ENCODE results near the gene FOXN4.

Gene FOXN4

GRCh38 chr12:109273354-109273753 is 35.7 kb downstream of the FOXN4 start:
- TF ChIP-seq CTCF (IDR thresholded peaks at IDR 0.05; ENCODE audit: low read depth, low read length), result no peak
- DNase-seq, result no peak
- H3K4me3 ChIP-seq (ENCODE audit: low read depth, low read length), result no peak overlapping the region

GRCh38 chr12:109271418-109271817 is 37.7 kb downstream of the FOXN4 start:
- no peak for DNase-seq
- H3K36me3 ChIP-seq, result no peaks in the 10 kb centered on the region
- H3K4me3 ChIP-seq (ENCODE audit: low read depth, low read length), result no peak overlapping the region
- H3K27ac ChIP-seq, result no peak overlapping the region
- TF ChIP-seq CTCF (IDR thresholded peaks at IDR 0.05; ENCODE audit: low read depth, low read length), result no peak
- H3K9me3 ChIP-seq (ENCODE audit: severe bottlenecking), result no peaks in the 10 kb centered on the region
- H3K27me3 ChIP-seq (ENCODE audit: insufficient read depth, low read depth, severe bottlenecking), result no peaks in the 10 kb centered on the region

More at GRCh38 chr12:109273354-109273753, 35.7 kb downstream of the FOXN4 start:
- Histone ChIP-seq H3K36me3 (no peaks in the 10 kb centered on the region), H3K9me3 (ENCODE audit: severe bottlenecking) (no peaks in the 10 kb centered on the region), H3K27ac (no peak overlapping the region), H3K27me3 (ENCODE audit: insufficient read depth, low read depth, severe bottlenecking) (no peaks in the 10 kb centered on the region)

GRCh38 chr12:109270494-109270893 is 38.6 kb downstream of the FOXN4 start:
- no peaks in the 10 kb centered on the region for H3K9me3 ChIP-seq (ENCODE audit: severe bottlenecking)
- no peak overlapping the region for H3K27ac ChIP-seq
- no peak for DNase-seq
- no peak for TF ChIP-seq CTCF (IDR thresholded peaks at IDR 0.05; ENCODE audit: low read depth, low read length)
- H3K4me3 ChIP-seq (ENCODE audit: low read depth, low read length), result no peak overlapping the region
- H3K27me3 ChIP-seq (ENCODE audit: insufficient read depth, low read depth, severe bottlenecking), result no peaks in the 10 kb centered on the region
- no peaks in the 10 kb centered on the region; the same call in 1 of the 2 replicates for H3K36me3 ChIP-seq

- Histone ChIP-seq H3K36me3 (no peaks in the 10 kb centered on the region; the same call in 1 of the 2 replicates), H3K27ac (no peak overlapping the region), H3K4me3 (ENCODE audit: low read depth, low read length) (no peak overlapping the region), H3K27me3 (ENCODE audit: insufficient read depth, low read depth, severe bottlenecking) (no peaks in the 10 kb centered on the region), H3K9me3 (ENCODE audit: severe bottlenecking) (no peaks in the 10 kb centered on the region)
- DNase-seq, result no peak
- TF ChIP-seq CTCF (IDR thresholded peaks at IDR 0.05; ENCODE audit: low read depth, low read length), result no peak
These were observed 39.7 kb downstream of the FOXN4 start for GRCh38 chr12:109269428-109269827.

GRCh38 chr12:109268896-109269295 is 40.2 kb downstream of the FOXN4 start:
- Histone ChIP-seq H3K9me3 (ENCODE audit: severe bottlenecking) (no peaks in the 10 kb centered on the region), H3K36me3 (no peaks in the 10 kb centered on the region; the same call in 1 of the 2 replicates), H3K4me3 (ENCODE audit: low read depth, low read length) (no peak overlapping the region), H3K27ac (no peak overlapping the region), H3K27me3 (ENCODE audit: insufficient read depth, low read depth, severe bottlenecking) (no peaks in the 10 kb centered on the region)
- no peak for TF ChIP-seq CTCF (IDR thresholded peaks at IDR 0.05; ENCODE audit: low read depth, low read length)
- DNase-seq, result no peak

DNA sequence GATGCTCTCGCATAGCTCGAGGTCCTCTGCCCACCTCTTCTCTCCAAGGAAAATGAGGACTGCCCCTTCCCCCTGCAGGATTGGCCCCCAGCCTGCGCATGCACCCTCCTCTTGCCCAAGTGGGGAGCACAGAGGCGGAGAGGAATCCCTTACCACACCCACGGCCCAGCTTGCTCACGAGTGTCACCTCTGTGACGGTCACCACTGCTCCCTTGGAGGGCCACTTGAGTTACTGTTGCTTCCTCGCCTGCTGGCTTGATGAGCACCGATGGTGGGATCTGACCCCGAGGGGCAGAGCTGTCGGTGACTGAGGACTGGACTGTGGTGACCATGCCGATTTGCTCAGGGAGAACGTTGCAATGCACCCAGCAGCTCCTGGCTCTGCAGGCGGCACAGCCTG is 41.7 kb downstream of the FOXN4 start:
- no peaks in the 10 kb centered on the region; the same call in 1 of the 2 replicates for H3K36me3 ChIP-seq
- no peaks in the 10 kb centered on the region for H3K9me3 ChIP-seq (ENCODE audit: severe bottlenecking)
- no peak overlapping the region for H3K4me3 ChIP-seq (ENCODE audit: low read depth, low read length)
- no peak overlapping the region for H3K27ac ChIP-seq
- TF ChIP-seq CTCF (IDR thresholded peaks at IDR 0.05; ENCODE audit: low read depth, low read length), result no peak
- H3K27me3 ChIP-seq (ENCODE audit: insufficient read depth, low read depth, severe bottlenecking), result no peaks in the 10 kb centered on the region
- DNase-seq, result no peak

All from WERI-Rb-1 (cell line).